HG03280 (cell line): ENCODE data around the gene MMP24OS.

Experiments used
- ATAC-seq: cut with Tn5 transposase; IDR thresholded peaks from one replicate; pipeline ENCODE4 v1.9.1; 2021; ENCODE audit warnings: mild to moderate bottlenecking, moderate library complexity; ENCODE audit not compliant: unreplicated experiment

Gene MMP24OS

DNA sequence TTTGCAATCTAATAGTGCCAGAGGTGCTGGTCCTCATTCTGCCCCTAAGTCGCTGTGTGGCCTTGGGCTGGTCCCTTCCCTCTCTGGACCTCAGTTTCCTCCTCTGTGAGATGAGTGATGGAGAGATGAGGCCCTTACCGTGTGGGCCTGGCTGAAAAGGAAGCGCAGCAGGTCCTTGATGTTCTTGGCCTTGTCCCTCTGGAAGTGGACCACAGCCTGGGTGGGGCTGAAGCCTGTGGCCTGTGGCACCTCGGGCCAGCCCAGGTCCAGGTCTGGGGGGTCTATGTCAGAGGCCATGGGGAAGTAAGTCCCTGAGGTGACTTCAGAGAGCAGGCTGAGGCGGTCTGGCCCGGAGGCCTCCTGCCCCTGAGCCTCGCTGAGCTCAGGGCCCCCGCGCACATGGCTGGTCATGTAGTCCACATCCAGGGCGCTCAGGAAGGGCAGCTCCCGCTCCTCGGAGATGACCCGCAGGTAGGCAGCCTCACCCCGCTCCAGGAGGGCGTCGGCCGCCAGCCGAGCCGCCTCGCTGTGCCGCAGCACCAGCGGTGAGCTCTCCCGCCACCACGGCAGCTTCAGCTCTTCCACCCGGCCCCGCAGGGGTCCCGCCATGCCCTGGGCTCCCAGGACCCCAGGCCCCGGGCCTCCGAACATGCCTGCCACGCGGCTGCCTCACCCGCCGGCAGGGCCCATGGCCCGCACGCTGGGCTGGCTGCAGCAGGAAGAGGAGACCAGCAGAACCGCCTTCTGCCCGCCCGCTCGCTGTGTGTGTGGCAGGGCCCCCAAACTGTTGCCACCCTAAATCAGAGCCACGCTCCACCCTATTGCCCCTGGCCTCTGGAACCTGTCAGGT is 14.0 kb upstream of the MMP24OS start, which contains the start of gene FAM83C:
TSS of gene FAM83C (minus strand) at position 772 of the 850 bp plus-strand sequence. CDS start at position 651, 121 bp downstream.
- no peak for ATAC-seq

DNA sequence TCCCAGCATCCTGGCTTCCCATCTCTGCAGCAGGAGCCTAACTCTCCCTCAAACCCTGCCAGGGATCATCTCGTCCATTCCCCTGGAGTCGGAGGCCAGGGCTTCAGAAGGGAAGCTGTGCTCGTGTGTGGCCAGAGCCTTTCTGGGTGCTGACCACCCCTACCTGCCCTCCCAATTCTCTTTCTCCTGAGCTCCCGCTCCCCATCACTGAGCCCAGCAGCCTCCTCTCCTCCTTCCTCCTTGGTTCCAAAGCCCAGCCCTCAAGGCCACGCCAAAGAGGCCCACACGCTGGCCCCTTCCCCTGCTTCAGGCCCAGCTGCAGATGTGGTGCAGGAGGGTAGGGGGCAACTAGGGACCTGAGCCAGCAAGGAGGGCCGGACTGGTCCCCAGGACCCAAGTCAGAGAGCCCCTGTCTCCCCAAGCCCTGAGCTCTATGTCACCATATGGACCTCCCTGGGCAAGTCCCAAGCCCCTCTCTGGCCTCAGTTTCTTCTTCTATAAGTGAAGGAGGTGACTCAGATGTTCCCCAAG is 13.0 kb upstream of the MMP24OS start:
- no peak for ATAC-seq

DNA sequence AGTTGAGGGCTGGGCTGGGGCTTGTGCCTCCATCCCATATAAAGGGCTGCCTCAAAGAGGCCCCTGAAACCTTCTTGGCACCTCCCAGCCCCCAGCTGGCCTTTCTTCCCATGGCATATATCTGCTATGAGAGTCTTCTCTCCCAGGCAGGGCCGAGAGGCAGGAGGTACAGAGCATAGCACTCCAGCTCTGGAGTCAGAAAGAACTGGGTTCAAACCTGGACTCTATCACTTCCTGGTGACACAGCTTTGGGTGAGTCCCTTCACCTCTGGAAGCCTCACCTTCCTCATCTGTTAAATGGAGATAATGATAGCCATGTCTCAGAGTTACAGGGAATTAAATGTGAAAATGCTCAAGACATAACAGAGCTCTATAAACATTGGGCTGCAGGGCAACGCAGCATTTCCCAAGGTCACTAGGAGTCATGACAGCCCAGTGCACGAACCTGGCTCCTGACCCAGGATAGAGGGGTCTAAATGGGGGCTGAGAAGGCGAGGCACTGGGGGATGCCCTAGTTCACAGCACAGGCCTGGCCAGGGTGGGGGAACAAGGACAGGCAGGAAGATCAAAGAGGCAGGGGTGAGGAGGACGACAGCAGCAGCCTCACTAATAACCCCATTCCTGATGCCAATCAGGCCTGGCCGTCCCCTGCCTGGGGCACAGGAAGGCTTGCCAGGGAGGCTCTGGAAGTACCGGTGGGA is 12.4 kb upstream of the MMP24OS start:
- ATAC-seq, result no peak

DNA sequence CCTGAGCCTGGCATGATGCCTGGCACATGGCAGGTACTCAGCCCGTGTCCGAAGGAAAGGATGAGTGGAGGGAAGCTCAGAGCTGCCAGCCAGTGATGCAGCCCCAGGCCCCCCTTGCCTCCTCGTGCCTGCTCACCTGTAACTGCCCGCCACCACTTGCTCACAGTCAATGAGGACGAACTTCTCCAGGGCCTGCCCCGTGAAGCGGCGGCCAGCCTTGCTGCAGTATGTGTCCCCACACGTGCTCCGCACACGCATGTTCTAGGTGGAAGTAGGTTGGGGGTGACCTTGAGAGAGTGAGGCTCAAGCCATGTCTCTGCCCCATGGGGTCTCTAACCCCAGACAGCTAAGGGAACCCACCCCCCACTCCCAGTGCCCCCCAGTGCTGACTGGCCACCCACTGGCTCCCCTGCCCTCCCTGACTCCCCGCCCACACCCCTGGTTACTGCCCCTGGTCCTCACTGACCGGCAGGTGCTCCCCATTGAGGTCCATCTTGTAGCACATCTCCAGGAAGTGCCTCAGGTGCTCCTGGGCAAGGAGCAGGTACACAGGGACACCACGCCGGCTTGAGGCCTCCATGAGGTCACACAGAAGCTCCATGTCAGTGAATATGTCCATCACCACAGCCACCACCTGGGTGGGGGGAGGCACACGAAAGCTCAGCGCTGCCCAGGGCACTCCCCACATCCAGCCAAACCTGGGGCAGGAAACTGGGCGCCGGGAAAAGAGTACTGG is 10.6 kb upstream of the MMP24OS start:
- no peak for ATAC-seq

DNA sequence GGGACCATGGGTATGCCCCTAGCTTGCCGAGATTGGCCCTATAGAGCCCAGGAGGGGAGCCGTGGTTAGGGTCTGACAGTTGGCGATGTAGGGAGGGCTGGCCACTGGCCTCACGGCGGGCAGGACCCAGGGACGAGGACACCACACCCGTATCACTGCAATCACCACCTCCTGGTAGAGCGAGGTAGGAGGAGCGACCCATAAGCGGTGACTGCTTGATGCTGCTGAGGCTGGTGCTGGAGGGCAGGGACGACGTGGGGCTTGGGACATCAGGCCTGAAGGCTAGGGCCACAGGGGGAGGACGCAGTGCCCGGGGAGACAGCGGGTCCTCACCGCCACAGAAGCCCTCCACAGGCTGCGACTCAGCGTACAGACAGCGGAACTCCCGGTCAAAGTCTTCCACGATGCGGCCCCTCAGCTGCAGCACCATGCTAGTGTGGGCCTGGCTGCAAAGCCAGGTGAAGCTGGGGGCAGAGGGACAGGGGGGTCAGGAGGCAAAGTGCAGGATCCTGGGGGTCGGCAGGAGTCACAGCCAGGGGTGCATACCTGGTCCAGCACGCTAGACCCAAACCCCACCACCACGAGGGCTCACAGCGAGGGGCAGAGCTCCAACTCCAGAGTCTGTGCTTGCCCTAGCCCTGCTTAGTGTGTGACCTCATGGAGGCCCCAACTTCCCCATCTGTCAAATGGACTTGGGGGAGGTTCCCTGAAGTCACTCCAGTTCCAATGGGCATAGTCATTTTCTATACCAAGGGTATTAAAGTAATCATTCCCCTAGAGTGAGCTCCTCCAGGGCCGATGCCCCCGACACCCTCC is 9.8 kb upstream of the MMP24OS start:
- no peak for ATAC-seq

DNA sequence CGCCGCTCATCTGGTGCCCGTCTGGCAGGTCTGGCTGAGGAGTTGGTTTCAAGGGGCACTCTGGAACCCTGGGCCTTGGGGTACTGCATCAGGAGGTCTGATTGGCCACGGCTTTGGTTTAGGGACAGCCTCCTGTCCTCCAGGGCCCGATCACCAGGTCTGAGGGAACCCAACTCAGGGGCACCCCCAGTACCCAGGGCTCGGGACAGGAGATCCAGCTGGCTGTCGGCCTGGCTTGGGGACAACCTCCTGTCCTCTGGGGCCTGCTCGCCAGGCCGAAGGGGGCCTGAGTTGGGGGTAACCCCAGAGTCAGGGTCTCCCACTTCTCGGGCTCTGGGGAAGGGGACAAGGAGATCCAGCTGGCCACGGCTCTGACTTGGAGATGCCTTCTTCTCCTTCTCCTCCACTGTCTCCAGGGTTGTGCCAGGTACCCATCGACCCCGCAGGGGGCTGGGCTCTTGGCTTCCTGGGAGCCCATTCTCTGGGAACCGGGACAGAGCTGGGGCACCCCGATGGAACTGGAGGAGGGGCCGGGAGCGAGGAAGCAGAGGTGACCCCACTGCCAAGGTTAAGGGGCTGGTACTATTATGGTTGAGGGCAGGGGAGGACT is 9.1 kb upstream of the MMP24OS start:
- ATAC-seq, result no peak

DNA sequence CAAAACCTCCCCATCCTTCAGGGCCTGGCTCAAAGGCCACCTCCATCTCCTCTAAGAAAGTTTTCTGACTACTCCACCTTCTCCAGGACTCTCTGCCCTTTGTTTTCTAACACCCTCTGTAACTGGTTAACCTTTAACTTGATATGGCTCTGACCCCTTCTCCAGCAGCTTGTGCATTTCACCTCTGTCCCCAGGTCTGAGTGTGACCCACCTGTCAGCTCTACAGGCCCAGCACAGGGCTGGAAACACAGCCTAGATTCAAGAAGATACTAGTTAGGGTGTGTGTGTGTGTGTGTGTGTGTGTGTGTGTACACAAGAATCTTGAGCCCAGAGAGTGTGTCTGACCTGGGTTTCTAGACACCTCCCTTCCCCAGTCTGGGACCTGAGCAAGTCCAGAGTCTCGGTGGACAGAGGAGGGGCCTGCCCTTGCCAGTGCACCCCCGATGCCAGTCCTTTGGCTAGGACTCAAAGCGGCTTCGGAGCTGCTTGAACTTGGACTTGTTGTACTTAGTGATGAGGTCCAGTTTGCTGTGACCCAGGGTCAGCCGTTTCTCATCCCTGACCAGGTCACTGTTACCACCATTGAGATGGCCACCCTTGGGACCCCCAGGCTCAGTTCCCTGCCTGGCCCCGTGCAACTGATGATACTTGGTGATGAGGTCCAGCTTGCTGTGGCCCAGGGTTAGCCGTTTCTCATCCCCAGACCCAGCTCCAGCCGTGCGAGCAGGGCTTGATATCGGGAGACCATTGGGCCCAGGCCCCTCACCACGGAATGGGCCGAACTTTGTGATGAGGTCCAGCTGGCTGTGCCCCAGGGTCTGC is 8.4 kb upstream of the MMP24OS start:
- no peak for ATAC-seq

DNA sequence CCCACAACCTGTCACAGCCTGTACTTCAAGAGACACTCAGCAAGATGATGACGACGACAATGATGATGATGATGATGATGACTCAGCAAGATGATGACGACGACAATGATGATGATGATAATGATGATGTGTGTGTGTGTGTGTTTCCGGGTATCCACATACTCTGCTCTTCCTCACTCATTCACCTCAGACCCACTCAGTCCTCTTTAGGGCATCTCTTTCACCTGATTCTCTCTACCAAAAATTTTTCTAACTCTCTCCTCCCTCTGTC is 7.8 kb upstream of the MMP24OS start:
- no peak for ATAC-seq

DNA sequence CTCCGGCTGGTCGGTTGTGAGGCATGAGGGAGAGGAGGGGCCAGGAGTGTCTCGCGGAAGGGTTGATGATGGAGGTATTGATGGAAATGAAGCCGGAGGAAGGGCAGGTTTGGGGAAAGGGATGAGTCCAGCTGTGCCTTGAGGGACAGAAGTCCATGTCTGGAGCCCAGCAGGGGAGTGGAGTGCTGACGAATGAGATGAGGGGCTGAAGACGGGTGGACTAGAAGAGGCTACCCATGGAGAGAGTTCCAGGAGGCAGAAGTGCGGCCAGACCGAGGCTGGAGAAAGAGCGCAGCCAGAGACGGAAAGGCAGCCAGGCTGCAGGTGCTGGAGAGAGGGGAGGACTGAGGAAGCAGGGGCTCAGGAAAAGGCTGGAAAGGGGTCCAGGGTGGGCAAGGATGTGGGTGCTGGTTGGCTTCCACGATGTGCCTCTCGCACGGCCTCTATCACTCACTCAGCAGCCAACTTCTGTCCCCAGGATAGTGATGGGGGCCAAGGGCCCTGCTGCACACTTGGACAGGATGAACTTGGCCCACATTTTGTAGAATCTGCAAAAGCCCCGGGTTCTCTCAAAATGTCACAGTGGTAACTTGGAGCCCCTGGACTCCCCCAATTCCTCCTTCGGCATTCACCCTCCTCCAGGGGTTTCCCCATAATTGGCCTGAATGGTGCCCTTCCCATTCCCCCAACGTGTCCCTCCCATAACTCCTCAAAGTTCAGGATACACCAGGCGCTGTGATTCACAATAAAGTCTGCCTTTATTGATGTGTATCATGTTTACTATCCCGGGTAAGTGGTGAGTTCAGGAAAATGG is 7.3 kb upstream of the MMP24OS start:
- no peak for ATAC-seq

DNA sequence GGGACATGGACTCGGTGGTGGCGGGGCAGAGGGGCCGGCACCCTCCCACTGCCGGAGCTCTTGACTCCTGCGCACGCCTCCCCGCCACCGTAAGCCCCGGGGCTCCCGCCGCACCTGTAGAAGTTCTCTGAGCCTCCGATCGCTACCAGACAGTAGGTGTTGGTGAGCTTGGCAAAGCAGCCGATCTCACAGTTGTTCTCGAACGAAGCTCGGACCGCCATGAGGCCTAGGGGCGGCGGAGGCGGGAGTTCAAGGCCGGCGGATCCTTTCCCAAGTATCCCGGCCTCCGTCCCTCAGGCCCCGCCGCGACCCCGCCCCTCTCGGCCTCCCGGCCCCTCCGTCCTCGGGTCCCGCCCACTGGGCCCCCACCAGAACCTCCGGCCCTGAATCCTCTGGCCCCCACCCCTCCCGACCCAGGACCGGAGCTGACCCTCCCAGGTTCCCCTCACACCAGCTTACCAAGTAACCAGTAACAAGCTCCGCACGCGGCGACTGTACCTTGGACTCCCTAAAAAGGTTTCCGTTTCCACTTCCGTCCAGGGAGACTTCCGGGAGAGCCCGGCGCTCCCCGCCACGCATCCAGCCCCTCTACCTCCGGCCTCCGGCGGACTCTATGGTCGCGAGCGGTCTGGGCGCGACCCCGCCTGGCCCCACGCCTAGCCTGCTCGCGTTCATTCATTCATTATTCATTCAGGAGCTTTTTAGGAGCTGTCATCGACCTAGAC is 6.5 kb upstream of the MMP24OS start, which contains the start of gene EIF6:
TSS of gene EIF6 (minus strand) at position 506 of the 725 bp plus-strand sequence. CDS start at position 221, 285 bp downstream.
- ATAC-seq, result peak; percentile 69

DNA sequence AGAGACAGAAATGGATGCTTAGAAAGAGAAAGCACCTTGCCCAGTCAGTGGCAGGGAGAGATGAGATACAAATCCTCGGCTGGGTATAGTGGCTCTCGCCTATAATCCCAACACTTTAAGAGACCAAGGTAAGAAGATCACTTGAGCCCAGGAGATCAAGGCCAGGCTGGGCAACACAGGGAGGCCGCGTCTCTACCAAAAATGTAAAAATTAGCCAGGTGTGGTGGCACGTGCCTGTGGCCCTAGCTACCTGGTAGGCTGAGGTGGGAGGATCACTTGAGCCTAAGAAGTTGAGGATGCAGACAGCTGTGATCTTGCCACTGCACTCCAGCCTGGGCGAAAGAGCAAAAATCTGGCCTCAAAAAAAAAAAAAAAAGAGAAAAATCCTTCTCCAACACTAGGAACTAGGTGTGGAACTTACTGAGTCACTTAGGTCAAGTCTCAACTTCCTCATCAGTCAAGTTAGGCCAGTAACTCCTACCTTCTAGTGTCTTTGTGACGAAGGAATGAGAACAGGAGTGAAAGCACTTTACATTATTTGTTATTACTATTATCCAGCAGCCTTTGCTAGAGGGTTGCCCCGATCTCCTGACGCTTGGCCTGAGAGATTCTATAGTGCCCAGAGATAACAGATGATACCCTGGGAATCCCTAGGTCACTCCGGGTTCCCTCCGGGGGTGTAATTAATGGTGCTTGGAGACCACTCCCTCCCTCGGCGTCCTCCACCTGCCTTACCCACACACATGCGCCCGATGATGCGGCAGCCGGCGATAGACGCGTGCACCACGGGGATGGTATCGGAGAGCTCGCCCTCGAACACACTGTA is 5.7 kb upstream of the MMP24OS start:
- ATAC-seq, result no peak

DNA sequence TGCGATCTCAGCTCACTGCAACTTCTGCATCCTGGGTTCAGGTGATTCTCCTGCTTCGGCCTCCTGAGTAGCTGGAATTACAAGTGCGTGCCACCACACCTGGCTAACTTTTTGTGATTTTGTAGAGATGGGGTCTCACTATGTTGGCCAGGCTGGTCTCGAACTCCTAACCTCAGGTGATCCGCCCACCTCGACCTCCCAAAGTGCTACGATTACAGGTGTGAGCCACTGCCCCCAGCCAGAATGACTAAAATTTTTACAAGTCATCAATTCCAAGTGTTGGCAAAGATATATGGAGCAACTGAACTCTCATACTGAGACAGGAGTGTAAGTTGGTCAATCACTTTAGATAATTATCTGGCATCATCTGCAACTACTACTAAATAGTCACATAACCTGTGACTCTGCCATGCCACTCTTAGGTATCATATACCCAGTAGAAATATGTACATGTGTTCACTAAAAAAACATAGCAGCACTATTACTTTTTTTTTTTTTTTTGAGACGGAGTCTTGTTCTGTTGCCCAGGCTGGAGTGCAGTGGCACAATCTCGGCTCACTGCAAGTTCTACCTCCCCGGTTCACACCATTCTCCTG is 3.7 kb upstream of the MMP24OS start:
- no peak for ATAC-seq

DNA sequence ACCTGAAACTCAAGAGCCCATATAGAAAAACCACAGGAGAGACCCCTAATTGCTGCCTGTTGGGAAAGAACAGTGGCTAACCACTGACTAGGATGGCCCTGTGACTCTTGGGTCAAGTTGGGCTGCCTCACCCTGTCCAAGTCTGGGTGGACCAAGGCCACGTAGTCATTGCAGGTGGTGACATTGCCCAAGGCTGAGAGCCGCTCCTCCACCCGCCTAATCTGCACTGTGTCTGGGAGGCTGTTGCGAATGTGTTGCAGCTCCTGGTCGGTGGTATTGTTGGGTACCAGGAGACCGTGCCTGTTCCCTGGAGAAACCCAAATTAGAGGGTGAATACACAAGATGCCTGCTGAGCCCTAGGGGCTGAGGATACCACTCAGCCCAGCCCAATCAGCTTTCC is 2.6 kb upstream of the MMP24OS start:
- no peak for ATAC-seq

DNA sequence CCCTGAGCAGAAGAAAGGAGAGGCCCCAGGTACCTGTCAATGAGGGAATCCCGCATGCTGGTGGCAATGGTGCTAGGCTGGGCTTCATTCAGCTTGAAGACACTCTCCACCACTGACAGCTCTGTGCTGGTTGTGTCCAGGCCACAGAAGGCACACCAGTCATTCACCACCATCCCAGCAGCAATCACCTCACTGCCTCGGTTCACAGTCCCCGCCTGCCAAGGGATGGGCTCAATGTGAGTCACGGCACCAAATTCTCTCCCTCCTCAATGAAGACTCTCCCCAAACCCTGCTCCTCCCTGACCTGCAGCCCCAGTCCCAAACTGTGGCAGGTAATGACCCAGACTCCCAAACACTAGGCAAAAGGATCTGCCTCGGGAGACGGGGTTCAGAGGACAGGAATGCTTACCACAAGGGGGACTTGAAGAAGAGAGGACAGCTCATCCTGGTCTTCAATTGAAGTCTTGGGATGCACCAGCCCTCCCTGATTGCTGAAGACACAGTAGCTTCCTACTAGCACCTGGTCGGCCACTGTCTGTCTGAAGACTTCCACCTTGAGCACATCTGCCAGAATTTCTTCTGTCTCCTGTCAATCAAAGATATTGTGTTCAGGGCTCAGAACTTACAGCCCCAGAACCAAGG is 1.7 kb upstream of the MMP24OS start:
- no peak for ATAC-seq

DNA sequence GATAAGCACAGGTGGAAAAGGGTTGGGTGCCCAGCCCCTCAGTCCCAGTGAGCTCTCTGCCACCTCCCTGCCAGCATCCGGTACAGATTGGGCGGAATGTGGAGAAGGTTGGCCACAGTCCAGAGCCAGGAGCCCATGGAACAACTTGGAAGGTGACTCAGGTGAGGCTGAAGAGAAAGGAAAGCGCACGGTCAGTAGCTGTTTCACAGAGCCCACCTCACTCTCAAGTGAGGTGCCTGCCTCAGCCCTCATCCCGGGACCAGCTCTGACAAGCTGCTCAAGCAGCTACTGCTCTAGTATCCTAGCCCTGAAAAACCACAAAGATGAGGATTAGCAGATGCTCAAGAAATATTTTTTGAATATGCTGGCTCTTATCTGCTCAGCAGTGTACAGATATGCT is 1.1 kb upstream of the MMP24OS start:
- ATAC-seq, result no peak

DNA sequence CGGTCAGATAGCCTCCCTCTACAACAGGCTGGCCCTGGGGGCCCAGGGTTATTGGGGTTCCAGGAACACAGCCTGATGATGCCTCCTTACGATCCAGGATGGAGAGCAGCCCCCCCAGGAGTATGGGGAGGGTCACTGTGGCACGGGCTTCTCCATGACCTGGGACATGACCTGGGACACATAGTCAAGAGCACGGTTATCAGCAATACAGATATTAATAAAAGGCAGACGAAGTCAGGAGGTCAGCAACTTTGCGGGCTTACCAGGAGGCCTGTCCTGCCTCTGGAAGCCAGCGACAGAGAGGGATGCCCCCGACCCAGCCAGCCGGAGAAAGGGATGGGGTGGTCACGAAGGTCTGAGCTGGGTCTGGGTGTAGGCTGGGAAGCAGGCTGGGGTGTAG is 795 bp downstream of the MMP24OS start:
- ATAC-seq, result no peak
